HL-60 (cell line): Measurements from ENCODE around the gene C19orf81.
"Not testable (repeated sequence)": the region's sequence is repeated elsewhere in the genome, so short reads cannot be mapped to it uniquely, and the experiment has no call there.

ENCODE experiments used
- DNase-seq, 2 experiments: peaks; one replicate each; pipeline ENCODE4 v3.0.0-alpha.2; 2010 to 2020; ENCODE audit warnings: low read depth in 1 of 2, low spot score in 1 of 2
- H3K27ac ChIP-seq: fragments of 250-450 bp; sonication (Bioruptor Pico); replicated peaks from 2 replicates; pipeline ENCODE4 v1.5.1; 2020; ENCODE audit warnings: mild to moderate bottlenecking, moderate library complexity
- H3K27me3 ChIP-seq: fragments of 250-450 bp; sonication (Bioruptor Pico); 2 replicates; pipeline ENCODE4 v1.5.1; 2021; ENCODE audit warnings: mild to moderate bottlenecking, moderate library complexity; ENCODE audit not compliant: insufficient read depth, poor library complexity, severe bottlenecking
- H3K4me3 ChIP-seq: replicated peaks from 2 replicates; pipeline ENCODE4 v1.5.1; 2011; ENCODE audit warnings: mild to moderate bottlenecking, control low read depth, low read length; ENCODE audit not compliant: insufficient read depth
- CTCF ChIP-seq: IDR thresholded peaks from one replicate; pipeline ENCODE4 v1.5.1; 2011; ENCODE audit warnings: low read length, control low read depth, inconsistent platforms; ENCODE audit not compliant: insufficient read depth
- GABPA ChIP-seq: IDR thresholded peaks from 2 replicates; pipeline ENCODE4 v1.6.1; 2012; ENCODE audit warnings: low read depth
- POLR2AphosphoS5 ChIP-seq: IDR thresholded peaks from 2 replicates; pipeline ENCODE4 v1.6.1; 2012; ENCODE audit warnings: low read depth
- REST ChIP-seq: IDR thresholded peaks from 2 replicates; pipeline ENCODE4 v1.6.1; 2012; ENCODE audit warnings: low read depth; ENCODE audit not compliant: insufficient replicate concordance
- SPI1 ChIP-seq: IDR thresholded peaks from 2 replicates; pipeline ENCODE4 v1.6.1; 2012; ENCODE audit warnings: low read depth, mild to moderate bottlenecking, borderline replicate concordance

C19orf81 gene

DNA sequence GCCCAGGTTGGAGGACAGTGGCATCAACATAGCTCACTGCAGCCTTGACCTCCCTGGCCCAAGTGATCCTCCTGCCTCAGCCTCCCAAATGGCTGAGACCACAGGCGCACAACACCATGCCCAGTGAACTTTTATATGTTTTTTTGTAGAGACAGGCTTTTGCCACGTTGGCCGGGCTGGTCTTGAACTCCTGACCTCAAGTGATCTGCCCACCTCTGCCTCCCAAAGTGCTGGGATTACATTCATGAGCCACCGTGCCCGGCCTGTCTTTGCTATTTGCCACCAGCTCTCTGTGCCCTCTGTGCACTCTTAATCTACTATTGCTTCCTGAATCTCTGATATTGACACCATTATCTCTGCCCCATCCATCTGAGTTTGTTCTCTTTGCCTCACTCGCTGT is 46.7 kb upstream of the C19orf81 start:
- Histone ChIP-seq H3K4me3 (no peak overlapping the region), H3K27ac (no peak overlapping the region), H3K27me3 (no peaks in the 10 kb centered on the region)
- no peak for DNase-seq
- TF ChIP-seq POLR2AphosphoS5, result no peak
- no peak for TF ChIP-seq GABPA
- TF ChIP-seq SPI1, result no peak
- TF ChIP-seq CTCF, result no peak
- TF ChIP-seq REST, result no peak

GRCh38 chr19:50602935-50603334 is 46.3 kb upstream of the C19orf81 start:
- TF ChIP-seq SPI1 (no peak), CTCF (no peak), GABPA (no peak), REST (no peak), POLR2AphosphoS5 (no peak)
- no peak overlapping the region for H3K27ac ChIP-seq
- no peak for DNase-seq
- H3K27me3 ChIP-seq, result no peaks in the 10 kb centered on the region
- H3K4me3 ChIP-seq, result no peak overlapping the region

GRCh38 chr19:50604264-50605073 is 44.8 kb upstream of the C19orf81 start:
- not testable (repeated sequence) for DNase-seq, H3K27ac ChIP-seq, H3K27me3 ChIP-seq, H3K4me3 ChIP-seq

DNA sequence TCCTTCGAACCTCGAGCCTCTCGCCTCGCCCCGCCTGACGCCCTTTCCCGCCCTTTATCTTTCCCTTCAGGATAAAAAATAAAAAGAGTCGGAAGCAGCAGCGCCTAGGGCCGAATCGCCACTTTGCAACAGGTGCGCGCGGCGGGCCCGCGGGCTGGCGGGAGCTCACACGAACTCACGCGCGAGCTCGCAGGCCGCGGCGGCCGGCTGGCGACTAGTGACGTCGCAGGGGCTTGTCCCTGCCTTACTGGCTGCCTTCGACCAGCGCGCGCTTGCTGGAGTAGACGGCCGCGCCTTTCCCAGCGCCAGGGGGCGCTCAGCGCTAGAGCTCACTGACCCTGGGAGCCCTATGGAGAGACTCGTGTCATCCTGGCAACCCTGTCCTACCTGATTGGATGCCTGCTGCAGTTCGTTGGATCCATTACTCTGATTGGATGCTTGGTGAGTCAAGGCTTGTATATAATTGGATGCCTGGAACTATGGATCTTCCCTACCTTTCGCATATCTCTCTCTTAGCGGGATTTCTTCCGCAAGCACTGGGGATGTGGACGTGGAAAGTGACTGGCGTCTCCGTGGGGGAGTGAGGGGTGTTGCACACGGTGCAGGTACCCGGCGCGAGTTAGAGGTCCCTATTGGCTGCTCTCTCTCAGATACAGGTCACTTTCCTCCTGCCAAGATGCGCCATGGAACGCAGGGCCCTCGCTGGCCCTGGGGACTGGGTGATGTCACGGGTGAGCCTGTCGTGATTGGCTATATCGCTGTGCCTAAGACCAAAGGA is 43.0 kb upstream of the C19orf81 start:
- DNase-seq, H3K27me3 ChIP-seq, H3K27ac ChIP-seq, H3K4me3 ChIP-seq: not testable (repeated sequence)

- H3K4me3 ChIP-seq, result no peak overlapping the region
- H3K27me3 ChIP-seq, result no peaks in the 10 kb centered on the region
- H3K27ac ChIP-seq, result no peak overlapping the region
- no peak for TF ChIP-seq CTCF
- TF ChIP-seq REST, result no peak
- TF ChIP-seq GABPA, result no peak
- TF ChIP-seq POLR2AphosphoS5, result no peak
- TF ChIP-seq SPI1, result no peak
- no peak for DNase-seq
Observed at GRCh38 chr19:50607388-50607787, 41.9 kb upstream of the C19orf81 start.
